ENCODE data around the gene GTSE1. TPM values are rescaled to one million over a fixed set of nuclear protein-coding genes. Genes with fewer than 3 reads are reported as not detected.
A peak's percentile ranks its signal among the peaks of the same experiment; 100 is the strongest.

GTSE1 gene
- total RNA-seq, 2 experiments from 2014 or later = 39.4 to 41.4 TPM

- intact Hi-C loops (cut with micrococcal nuclease) = no loop called here
- Mint-ChIP-seq H3K27me3 (no peaks in the 10 kb centered on the region), H3K36me3 (ENCODE audit: low read depth) (peaks cover 24% of the 10 kb centered on the region), H3K4me1 (ENCODE audit: low read depth) (peaks cover 7% of the 10 kb centered on the region), H3K4me3 (no peak overlapping the region), H3K27ac (no peak overlapping the region), H3K9me3 (no peaks in the 10 kb centered on the region)
- ATAC-seq (no peak), DNase-seq (no peak)
- TF ChIP-seq CTCF (IDR thresholded peaks at IDR 0.05) = no peak
- ChIA-PET POLR2A (no interaction called here), CTCF (interaction anchor here (0.8 kb wide), 2 partner anchors 8 to 210 kb away, joined by 3 read pairs; no protein-coding TSS in a partner anchor)
Observed at GRCh38 chr22:46331496-46331895, 34.8 kb downstream of the GTSE1 start.

GRCh38 chr22:46335201-46336118, 38.8 kb downstream of the GTSE1 start, which contains the start of gene TRMU:
Gene TRMU, plus strand, starts transcription at chr22:46335714. Its CDS starts 51 bp downstream, at chr22:46335765.
- no peaks in the 10 kb centered on the region for H3K27me3 Mint-ChIP-seq
- intact Hi-C loops (cut with micrococcal nuclease) = no loop called here
- ChIA-PET POLR2A (interaction anchor here (0.6 to 1.7 kb wide), 6 partner anchors 14 to 186 kb away, joined by 3 to 5 read pairs (median 3); partner anchors contain the start of genes GTSE1 and TTC38), CTCF (interaction anchor here (1.1 to 2.6 kb wide), 6 partner anchors 18 to 329 kb away, joined by 3 to 9 read pairs (median 5); no protein-coding TSS in a partner anchor)
- ATAC-seq (peak; percentile 90), DNase-seq (peak; percentile 79)
- peak within 1 kb of the TSS; percentile 98 for H3K4me3 Mint-ChIP-seq
- peaks cover 42% of the 10 kb centered on the region for H3K36me3 Mint-ChIP-seq (ENCODE audit: low read depth)
- H3K27ac Mint-ChIP-seq = peak within 1 kb of the TSS; percentile 92
- H3K9me3 Mint-ChIP-seq = no peaks in the 10 kb centered on the region
- H3K4me1 Mint-ChIP-seq (ENCODE audit: low read depth) = peaks cover 32% of the 10 kb centered on the region
- no peak for TF ChIP-seq CTCF (IDR thresholded peaks at IDR 0.05)

GRCh38 chr22:46336119-46337078, 39.7 kb downstream of the GTSE1 start:
- Mint-ChIP-seq H3K4me1 (ENCODE audit: low read depth) (peaks cover 37% of the 10 kb centered on the region), H3K27me3 (no peaks in the 10 kb centered on the region), H3K9me3 (no peaks in the 10 kb centered on the region), H3K36me3 (ENCODE audit: low read depth) (peaks cover 45% of the 10 kb centered on the region), H3K4me3 (peak overlapping the region; percentile 98), H3K27ac (peak overlapping the region; percentile 90)
- intact Hi-C loops (cut with micrococcal nuclease) = no loop called here
- DNase-seq (peak; percentile 37), ATAC-seq (peak; percentile 31)
- ChIA-PET POLR2A (interaction anchor here (0.7 to 1.7 kb wide), 5 partner anchors 13 to 187 kb away, joined by 3 to 5 read pairs (median 3); partner anchors contain the start of genes GTSE1 and TTC38), CTCF (interaction anchor here (0.7 to 2.6 kb wide), 7 partner anchors 20 to 330 kb away, joined by 3 to 9 read pairs (median 4); no protein-coding TSS in a partner anchor)
- TF ChIP-seq CTCF (IDR thresholded peaks at IDR 0.05) = no peak

- Mint-ChIP-seq H3K9me3 (no peaks in the 10 kb centered on the region), H3K4me3 (peak overlapping the region; percentile 36), H3K36me3 (ENCODE audit: low read depth) (peaks cover 45% of the 10 kb centered on the region), H3K4me1 (ENCODE audit: low read depth) (peaks cover 39% of the 10 kb centered on the region), H3K27ac (no peak overlapping the region), H3K27me3 (no peaks in the 10 kb centered on the region)
- no peak for TF ChIP-seq CTCF (IDR thresholded peaks at IDR 0.05)
- ChIA-PET CTCF (interaction anchor here (2.6 kb wide), 1 partner anchor 30 kb away, joined by 9 read pairs; no protein-coding TSS in a partner anchor), POLR2A (no interaction called here)
- DNase-seq (no peak), ATAC-seq (no peak)
- intact Hi-C loops (cut with micrococcal nuclease) = no loop called here
Observed at GRCh38 chr22:46337870-46338269, 41.2 kb downstream of the GTSE1 start.

Data from activated CD8-positive, alpha-beta T cell treated with anti-CD3 and anti-CD28 coated beads for 36 hours (primary cell).